H1 (cell line): ENCODE results near the gene LGALSL. TPM values are rescaled to one million over a fixed set of nuclear protein-coding genes. Genes with fewer than 3 reads are reported as not detected.
A peak's percentile ranks its signal among the peaks of the same experiment; 100 is the strongest.

Source experiments
- BRCA1 ChIP-seq: IDR thresholded peaks from 2 replicates; pipeline ENCODE4 v1.6.1; 2012; ENCODE audit warnings: low read depth, low read length, improper control_type of control experiment
- CBX5 ChIP-seq: fragments of 300-800, 300-1000 bp; sonication (generic); IDR thresholded peaks from 2 replicates; pipeline ENCODE4 v1.7.1; 2016; ENCODE audit warnings: antibody characterized with exemption, low read length, low read depth
- SAP30 ChIP-seq: fragments of 300-600 bp; sonication (generic); IDR thresholded peaks from 2 replicates; pipeline ENCODE4 v1.7.1; 2012; ENCODE audit warnings: low read length, moderate library complexity, mild to moderate bottlenecking, inconsistent platforms; ENCODE audit not compliant: insufficient read depth, insufficient replicate concordance
- polyA plus RNA-seq, 7 experiments: library from polyadenylated mRNA; depleted of rRNA in 3 of 7; stranded (reverse) in 5 of 7; unstranded in 2 of 7; fragments of >200 nt in 5 of 7; fragments of 200-250 nt in 2 of 7; gene quantifications; 1 replicate in 5 of 7; 2 replicates in 1 of 7; 4 replicates in 1 of 7; pipeline versions ENCODE4 v1.2.1 to v1.2.3, GENCODE V29; 2011 to 2013; ENCODE audit warnings: missing spikeins in 2 of 7, mixed read lengths in 2 of 7
- total RNA-seq: library from RNA; stranded (reverse); fragmentation: NEBNext Ultra II Directional; extraction: Animal tissue kit (Norgen Biotek cat#: 25700); gene quantifications from 2 replicates; pipeline ENCODE4 v1.2.1, GENCODE V29; 2021
- TF ChIP-seq, protein P1 (sequence below): IDR thresholded peaks from 2 replicates; pipeline ENCODE4 v1.6.1; 2011; ENCODE audit warnings: low read length, improper control_type of control experiment
- TF ChIP-seq, protein P2 (sequence below): IDR thresholded peaks from 2 replicates; pipeline ENCODE4 v1.6.1; 2012; ENCODE audit warnings: inconsistent platforms

The LGALSL gene
- total and polyA plus RNA-seq, 2 of the 8 experiments (the other 6 are each of a cell fraction or from before 2014, with no cell fraction given) = 13.6 to 32.3 TPM

DNA sequence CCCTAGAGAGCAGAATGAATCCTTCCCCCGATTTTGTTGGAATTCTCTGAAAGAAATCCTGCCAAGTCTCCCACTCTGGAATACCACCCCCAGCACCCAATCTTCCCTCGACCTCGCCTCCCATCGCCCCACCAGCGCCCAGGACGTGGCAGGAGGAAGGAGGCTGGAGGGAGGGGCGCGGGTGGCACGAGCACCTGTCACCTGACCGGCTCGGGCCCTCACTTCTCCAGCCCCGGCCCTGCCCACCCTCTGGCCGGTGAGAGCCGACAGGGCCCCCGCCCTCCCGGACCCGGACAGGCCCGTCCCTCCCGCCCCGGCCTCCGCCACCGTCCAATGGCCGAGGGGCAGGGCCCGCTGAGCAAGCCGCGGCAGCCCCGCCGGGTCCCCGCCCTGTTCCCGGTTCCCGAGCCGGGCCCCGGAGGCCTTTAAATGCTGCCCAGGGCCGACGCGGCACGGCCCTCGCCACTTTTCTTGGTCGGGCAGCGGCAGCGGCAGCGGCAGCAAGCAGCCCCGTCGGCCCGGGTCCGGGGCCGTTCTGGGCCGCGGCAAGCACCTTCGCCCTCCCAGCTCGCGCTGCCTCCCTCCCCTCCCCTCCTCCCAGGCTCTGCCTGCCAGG lies at the start of gene LGALSL (continued):
- TF ChIP-seq, protein P1, sequence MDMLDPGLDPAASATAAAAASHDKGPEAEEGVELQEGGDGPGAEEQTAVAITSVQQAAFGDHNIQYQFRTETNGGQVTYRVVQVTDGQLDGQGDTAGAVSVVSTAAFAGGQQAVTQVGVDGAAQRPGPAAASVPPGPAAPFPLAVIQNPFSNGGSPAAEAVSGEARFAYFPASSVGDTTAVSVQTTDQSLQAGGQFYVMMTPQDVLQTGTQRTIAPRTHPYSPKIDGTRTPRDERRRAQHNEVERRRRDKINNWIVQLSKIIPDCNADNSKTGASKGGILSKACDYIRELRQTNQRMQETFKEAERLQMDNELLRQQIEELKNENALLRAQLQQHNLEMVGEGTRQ = peak; percentile 40; the same call in 1 of the 2 replicates
- TF ChIP-seq, protein P2, sequence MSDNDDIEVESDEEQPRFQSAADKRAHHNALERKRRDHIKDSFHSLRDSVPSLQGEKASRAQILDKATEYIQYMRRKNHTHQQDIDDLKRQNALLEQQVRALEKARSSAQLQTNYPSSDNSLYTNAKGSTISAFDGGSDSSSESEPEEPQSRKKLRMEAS = peak; percentile 49; the same call in 1 of the 2 replicates
- TF ChIP-seq SAP30 (peak; percentile 36), CBX5 (no peak), BRCA1 (no peak)
- TF ChIP-seq, all 59 proteins: peak for 9
